Measurements from ENCODE around the gene SNX25.

- TF ChIP-seq CTCF (IDR thresholded peaks at IDR 0.05) = no peak
- TF ChIP-seq POLR2A (IDR thresholded peaks at IDR 0.05) = no peak
Measured at GRCh38 chr4:185275501-185275900, 66.1 kb downstream of the SNX25 start.

All from esophagus squamous epithelium (tissue), 4 donors.